Measurements from ENCODE around the gene TEN1. TPM values are rescaled to one million over a fixed set of nuclear protein-coding genes. Genes with fewer than 3 reads are reported as not detected.

Gene TEN1
- total RNA-seq, 1 donor from 2014 or later = 5.9 TPM

DNA sequence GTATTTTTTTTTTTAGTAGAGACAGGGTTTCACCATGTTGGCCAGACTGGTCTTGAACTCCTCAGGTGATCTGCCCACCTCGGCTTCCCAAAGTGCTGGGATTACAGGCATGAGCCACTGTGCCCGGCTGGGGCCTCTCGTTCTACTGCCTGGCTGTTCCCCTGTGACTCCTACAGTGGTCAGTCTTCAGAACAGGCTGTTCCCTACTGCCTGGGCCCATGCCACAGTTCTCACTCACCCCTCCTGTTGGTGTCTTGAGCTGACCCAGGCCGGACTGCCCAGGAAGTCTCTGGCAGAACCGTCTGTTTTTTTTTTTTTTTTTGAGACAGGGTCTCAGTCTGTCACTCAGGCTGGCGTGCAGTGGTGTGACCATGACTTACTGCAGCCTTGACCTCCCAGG is 24.9 kb downstream of the TEN1 start:
- no peak for DNase-seq (ENCODE audit: low spot score)
- Histone ChIP-seq H3K27ac (no peak overlapping the region), H3K36me3 (no peaks in the 10 kb centered on the region), H3K79me2 (ENCODE audit: low read depth) (no peaks in the 10 kb centered on the region), H2AFZ (replicated peaks) (no peak overlapping the region), H3K4me1 (no peaks in the 10 kb centered on the region), H3K9ac (no peak overlapping the region), H3K27me3 (no peaks in the 10 kb centered on the region), H3F3A (ENCODE audit: low read depth) (no peaks in the 10 kb centered on the region), H3K9me3 (ENCODE audit: low read depth) (no peaks in the 10 kb centered on the region), H3K4me3 (no peak overlapping the region), H3K4me2 (no peak overlapping the region), H4K20me1 (ENCODE audit: low read depth) (no peaks in the 10 kb centered on the region)
- no peaks in the 10 kb centered on the region for H3K4me1 Mint-ChIP-seq
- H3K27me3 Mint-ChIP-seq (ENCODE audit: insufficient read depth, low read depth) = peaks cover 2% of the 10 kb centered on the region
- no peak overlapping the region for H3K27ac Mint-ChIP-seq
- no peak overlapping the region for H3K4me3 Mint-ChIP-seq
- no peak for TF ChIP-seq EZH2 (IDR thresholded peaks at IDR 0.05)
- TF ChIP-seq, protein P1, sequence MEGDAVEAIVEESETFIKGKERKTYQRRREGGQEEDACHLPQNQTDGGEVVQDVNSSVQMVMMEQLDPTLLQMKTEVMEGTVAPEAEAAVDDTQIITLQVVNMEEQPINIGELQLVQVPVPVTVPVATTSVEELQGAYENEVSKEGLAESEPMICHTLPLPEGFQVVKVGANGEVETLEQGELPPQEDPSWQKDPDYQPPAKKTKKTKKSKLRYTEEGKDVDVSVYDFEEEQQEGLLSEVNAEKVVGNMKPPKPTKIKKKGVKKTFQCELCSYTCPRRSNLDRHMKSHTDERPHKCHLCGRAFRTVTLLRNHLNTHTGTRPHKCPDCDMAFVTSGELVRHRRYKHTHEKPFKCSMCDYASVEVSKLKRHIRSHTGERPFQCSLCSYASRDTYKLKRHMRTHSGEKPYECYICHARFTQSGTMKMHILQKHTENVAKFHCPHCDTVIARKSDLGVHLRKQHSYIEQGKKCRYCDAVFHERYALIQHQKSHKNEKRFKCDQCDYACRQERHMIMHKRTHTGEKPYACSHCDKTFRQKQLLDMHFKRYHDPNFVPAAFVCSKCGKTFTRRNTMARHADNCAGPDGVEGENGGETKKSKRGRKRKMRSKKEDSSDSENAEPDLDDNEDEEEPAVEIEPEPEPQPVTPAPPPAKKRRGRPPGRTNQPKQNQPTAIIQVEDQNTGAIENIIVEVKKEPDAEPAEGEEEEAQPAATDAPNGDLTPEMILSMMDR (IDR thresholded peaks at IDR 0.05) = no peak
- TF ChIP-seq EZH2phosphoT487 (IDR thresholded peaks at IDR 0.05) = no peak
- H3K36me3 Mint-ChIP-seq = no peaks in the 10 kb centered on the region
- H3K9me3 Mint-ChIP-seq = no peaks in the 10 kb centered on the region

DNA sequence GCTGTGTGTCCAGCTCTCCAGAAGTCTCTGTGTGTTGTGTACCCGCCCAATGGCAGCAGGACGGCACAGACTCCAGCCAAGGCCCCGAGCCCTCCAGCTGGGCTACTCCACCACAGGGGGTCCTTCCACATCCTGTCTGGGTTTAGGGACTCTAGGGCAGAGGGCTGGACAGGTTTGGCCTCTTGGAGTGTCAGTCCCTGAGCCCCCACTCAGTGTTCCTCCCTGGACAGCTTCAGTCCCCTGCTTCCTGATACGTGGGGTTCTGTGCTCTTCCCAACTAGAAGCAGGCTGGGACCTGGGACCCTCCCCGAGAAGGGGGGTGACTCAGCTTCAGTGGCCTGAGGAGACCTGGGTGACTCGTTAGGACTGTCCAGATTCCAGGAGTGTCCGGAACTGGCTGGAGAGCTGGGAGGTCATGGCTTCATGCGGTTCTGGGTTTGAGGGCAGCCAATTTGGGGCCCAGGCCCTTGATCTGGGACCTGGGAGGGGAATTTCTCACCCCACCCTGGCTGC is 25.8 kb downstream of the TEN1 start:
- DNase-seq (ENCODE audit: low spot score) = no peak
- no peak overlapping the region for H3K4me3 ChIP-seq
- H2AFZ ChIP-seq (replicated peaks) = no peak overlapping the region
- Mint-ChIP-seq H3K27me3 (ENCODE audit: insufficient read depth, low read depth) (peaks cover 5% of the 10 kb centered on the region), H3K27ac (peak overlapping the region; percentile 93), H3K9me3 (no peaks in the 10 kb centered on the region), H3K4me3 (no peak overlapping the region), H3K36me3 (no peaks in the 10 kb centered on the region), H3K4me1 (no peaks in the 10 kb centered on the region)
- no peaks in the 10 kb centered on the region for H4K20me1 ChIP-seq (ENCODE audit: low read depth)
- H3K9ac ChIP-seq = no peak overlapping the region
- no peaks in the 10 kb centered on the region for H3K27me3 ChIP-seq
- no peak overlapping the region for H3K4me2 ChIP-seq
- no peaks in the 10 kb centered on the region for H3K79me2 ChIP-seq (ENCODE audit: low read depth)
- no peak for TF ChIP-seq EZH2phosphoT487 (IDR thresholded peaks at IDR 0.05)
- no peak for TF ChIP-seq EZH2 (IDR thresholded peaks at IDR 0.05)
- TF ChIP-seq, protein P1 (IDR thresholded peaks at IDR 0.05) = no peak
- no peaks in the 10 kb centered on the region for H3K9me3 ChIP-seq (ENCODE audit: low read depth)
- no peaks in the 10 kb centered on the region for H3K4me1 ChIP-seq
- H3K27ac ChIP-seq = no peak overlapping the region
- H3K36me3 ChIP-seq = no peaks in the 10 kb centered on the region
- no peaks in the 10 kb centered on the region for H3F3A ChIP-seq (ENCODE audit: low read depth)

DNA sequence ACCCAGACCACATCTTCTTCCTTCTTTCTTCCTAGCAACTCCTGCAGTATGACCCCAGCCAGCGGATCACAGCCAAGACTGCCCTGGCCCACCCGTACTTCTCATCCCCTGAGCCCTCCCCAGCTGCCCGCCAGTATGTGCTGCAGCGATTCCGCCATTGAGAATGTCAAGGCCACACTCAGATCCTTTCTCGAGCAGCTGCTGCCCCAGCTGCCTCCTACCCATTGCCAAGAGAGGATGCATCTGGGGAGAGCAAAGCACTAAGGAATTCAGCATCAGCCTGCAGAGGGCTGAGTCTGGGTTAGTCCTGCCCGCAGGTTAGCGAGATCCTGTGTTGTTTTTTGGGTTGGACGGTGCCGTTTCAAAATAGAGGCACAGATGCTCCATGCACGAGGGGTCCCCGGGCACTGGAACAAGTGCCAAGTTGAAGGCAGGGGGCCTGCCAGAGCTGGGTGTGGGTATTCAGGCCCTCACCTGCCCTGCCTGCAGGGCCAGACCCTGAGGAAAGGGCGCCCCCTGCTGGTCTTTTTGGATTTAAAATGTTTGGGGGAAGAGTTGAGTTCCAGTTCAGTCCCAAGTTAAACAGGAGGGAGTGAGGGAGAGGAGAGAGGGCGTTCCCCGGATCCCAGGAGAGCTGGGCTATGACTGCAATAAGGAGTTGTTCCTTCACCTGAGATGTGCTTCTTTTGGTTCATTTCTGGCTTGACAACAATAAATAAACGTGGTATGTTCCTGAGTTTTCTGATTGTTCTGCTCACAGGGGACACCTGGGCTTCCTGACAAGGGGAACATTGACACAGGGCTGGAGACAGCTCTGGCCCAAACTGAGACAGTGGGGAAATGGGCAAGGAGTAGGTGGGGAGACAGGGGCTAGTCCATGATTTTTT is 26.5 kb downstream of the TEN1 start:
- H3K4me2 ChIP-seq = no peak overlapping the region
- H3K4me3 Mint-ChIP-seq = peak overlapping the region; percentile 63
- H3K9me3 ChIP-seq (ENCODE audit: low read depth) = no peaks in the 10 kb centered on the region
- H4K20me1 ChIP-seq (ENCODE audit: low read depth) = no peaks in the 10 kb centered on the region
- peaks cover 7% of the 10 kb centered on the region for H3K27me3 Mint-ChIP-seq (ENCODE audit: insufficient read depth, low read depth)
- H3K27ac Mint-ChIP-seq = peak overlapping the region; percentile 93
- H3K4me1 Mint-ChIP-seq = no peaks in the 10 kb centered on the region
- TF ChIP-seq, protein P1 (IDR thresholded peaks at IDR 0.05) = peak; percentile 87
- TF ChIP-seq EZH2 (IDR thresholded peaks at IDR 0.05) = no peak
- no peak for TF ChIP-seq EZH2phosphoT487 (IDR thresholded peaks at IDR 0.05)
- no peaks in the 10 kb centered on the region for H3K36me3 ChIP-seq
- no peaks in the 10 kb centered on the region for H3K9me3 Mint-ChIP-seq
- no peak overlapping the region for H3K9ac ChIP-seq
- H3K27ac ChIP-seq = no peak overlapping the region
- no peaks in the 10 kb centered on the region for H3K79me2 ChIP-seq (ENCODE audit: low read depth)
- no peak overlapping the region for H2AFZ ChIP-seq (replicated peaks)
- peak; percentile 86 for DNase-seq (ENCODE audit: low spot score)
- no peaks in the 10 kb centered on the region for H3K36me3 Mint-ChIP-seq
- H3K4me1 ChIP-seq = no peaks in the 10 kb centered on the region
- H3K27me3 ChIP-seq = no peaks in the 10 kb centered on the region
- H3K4me3 ChIP-seq = no peak overlapping the region
- no peaks in the 10 kb centered on the region for H3F3A ChIP-seq (ENCODE audit: low read depth)

Measured in neural progenitor cell (in vitro differentiated cells).